ENCODE measurements around the gene POR. TPM values are rescaled to one million over a fixed set of nuclear protein-coding genes. Genes with fewer than 3 reads are reported as not detected.
A peak's percentile ranks its signal among the peaks of the same experiment; 100 is the strongest.

POR gene
- polyA plus RNA-seq, 1 of the 3 experiments (the other 2 are of a cell fraction) = 68.7 TPM

DNA sequence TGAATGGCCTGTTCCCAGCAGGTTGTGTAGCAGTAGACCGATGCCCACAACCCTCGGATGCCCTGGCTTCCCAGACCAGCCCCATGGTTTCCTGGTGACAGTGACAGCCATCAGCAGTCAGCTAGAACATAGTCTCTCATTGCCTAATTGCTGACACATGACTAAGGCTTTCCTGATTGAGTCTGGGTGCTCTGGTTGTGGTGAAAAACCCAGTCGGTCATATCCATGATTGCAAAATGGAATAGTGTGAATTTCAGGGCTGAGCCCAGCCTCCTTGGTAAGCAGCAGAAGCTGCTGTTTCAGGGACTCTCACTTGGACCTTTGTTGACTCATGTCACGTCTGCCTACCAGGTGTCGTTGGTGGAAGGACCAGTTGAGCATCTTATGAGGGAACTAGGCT, 36.6 kb downstream of the POR start:
- H3K4me2 ChIP-seq = no peak overlapping the region
- H3K9me3 ChIP-seq = no peaks in the 10 kb centered on the region
- H3F3A ChIP-seq (replicated peaks; ENCODE audit: insufficient read depth) = no peaks in the 10 kb centered on the region
- ChIA-PET POLR2A (interaction anchor here (0.8 kb wide), 1 partner anchor 36 kb away, joined by 3 read pairs; no protein-coding TSS in a partner anchor), CTCF (interaction anchor here (0.9 to 1.2 kb wide), 3 partner anchors 9 to 67 kb away, joined by 3 to 4 read pairs (median 3); no protein-coding TSS in a partner anchor)
- H3K4me1 ChIP-seq (ENCODE audit: control insufficient read depth in 1 of 2, insufficient read depth in 2 of 2, low read depth in 1 of 2, low read length in 1 of 2) = peaks cover 0 to 5% of the 10 kb centered on the region in 2 experiments; a peak in 2 of 4 replicates
- 0 out of 2 replicates have a peak, but pooled peaks have one; percentile 47 for TF ChIP-seq MXI1 (IDR thresholded peaks at IDR 0.05; ENCODE audit: low read depth, low read length)
- TF ChIP-seq FOXM1 (IDR thresholded peaks at IDR 0.05; ENCODE audit: low read depth) = no peak
- H3K9ac ChIP-seq = no peak overlapping the region
- 0 out of 2 replicates have a peak, but pooled peaks cover 6% of the 10 kb centered on the region for H3K79me2 ChIP-seq (ENCODE audit: insufficient read depth)
- H3K9me2 ChIP-seq = no peaks in the 10 kb centered on the region
- H4K20me1 ChIP-seq (ENCODE audit: insufficient read depth) = peaks cover 17% of the 10 kb centered on the region; the same call in 1 of the 2 replicates
- no peak overlapping the region for H3K27ac ChIP-seq (ENCODE audit: low read depth in 2 of 2, low read length in 1 of 2)
- no peak overlapping the region for H2AFZ ChIP-seq (ENCODE audit: low read depth)
- no peaks in the 10 kb centered on the region for H3K27me3 ChIP-seq (ENCODE audit: insufficient read depth)
- WGBS (ENCODE audit: low lambda C conversion rate) = 59% methylated on average over 3 of the region's 5 CpGs
- no peak overlapping the region for H3K4me3 ChIP-seq (ENCODE audit: low read depth in 2 of 2, low read length in 1 of 2)
- H3K36me3 ChIP-seq (replicated peaks in 1 of 2; ENCODE audit: control insufficient read depth in 1 of 2, insufficient read depth in 2 of 2, low read length in 1 of 2) = peaks cover 9 to 12% of the 10 kb centered on the region in 2 experiments
- peak; percentile 54 for DNase-seq

DNA sequence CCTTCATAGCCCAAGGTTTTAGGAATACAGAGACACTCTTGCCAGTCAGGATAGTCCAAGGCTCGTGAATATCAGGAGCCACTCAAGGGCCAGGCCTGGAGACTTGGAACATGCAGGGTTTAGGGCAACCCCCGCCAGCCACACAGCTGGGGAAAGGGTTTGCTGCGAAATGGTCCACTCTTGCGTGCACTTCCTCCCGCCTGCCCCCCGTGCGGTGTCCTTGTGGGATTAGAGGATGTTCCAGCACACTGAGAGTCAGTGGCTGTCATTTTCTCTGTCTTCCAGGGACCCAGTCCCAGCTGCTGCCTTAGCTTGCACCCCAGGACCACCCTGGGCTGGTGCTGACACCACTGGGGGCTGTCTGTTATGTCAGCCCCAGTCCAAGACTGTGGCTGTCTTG, 38.5 kb downstream of the POR start:
- CTCF ChIA-PET = interaction anchor here (0.6 to 2.1 kb wide), 4 partner anchors 13 to 163 kb away, joined by 3 to 6 read pairs (median 3); no protein-coding TSS in a partner anchor
- DNase-seq = no peak
- POLR2A ChIA-PET = no interaction called here
- peaks cover 13% of the 10 kb centered on the region; the same call in 1 of the 2 replicates for H4K20me1 ChIP-seq (ENCODE audit: insufficient read depth)
- no peaks in the 10 kb centered on the region for H3F3A ChIP-seq (replicated peaks; ENCODE audit: insufficient read depth)
- H3K9ac ChIP-seq = no peak overlapping the region
- no peaks in the 10 kb centered on the region for H3K9me2 ChIP-seq
- 0 out of 2 replicates have a peak, but pooled peaks cover 3% of the 10 kb centered on the region for H3K79me2 ChIP-seq (ENCODE audit: insufficient read depth)
- H3K36me3 ChIP-seq (replicated peaks in 1 of 2; ENCODE audit: control insufficient read depth in 1 of 2, insufficient read depth in 2 of 2, low read length in 1 of 2) = peaks cover 9 to 19% of the 10 kb centered on the region in 2 experiments
- no peak for TF ChIP-seq YY1 (IDR thresholded peaks at IDR 0.05; ENCODE audit: low read depth)
- TF ChIP-seq SIN3A (IDR thresholded peaks at IDR 0.05; ENCODE audit: borderline replicate concordance, low read depth, low read length) = no peak
- no peak for TF ChIP-seq FOXJ3 (CRISPR knock-in tag; IDR thresholded peaks at IDR 0.05)
- TF ChIP-seq, protein P1, sequence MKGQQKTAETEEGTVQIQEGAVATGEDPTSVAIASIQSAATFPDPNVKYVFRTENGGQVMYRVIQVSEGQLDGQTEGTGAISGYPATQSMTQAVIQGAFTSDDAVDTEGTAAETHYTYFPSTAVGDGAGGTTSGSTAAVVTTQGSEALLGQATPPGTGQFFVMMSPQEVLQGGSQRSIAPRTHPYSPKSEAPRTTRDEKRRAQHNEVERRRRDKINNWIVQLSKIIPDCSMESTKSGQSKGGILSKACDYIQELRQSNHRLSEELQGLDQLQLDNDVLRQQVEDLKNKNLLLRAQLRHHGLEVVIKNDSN (IDR thresholded peaks at IDR 0.05; ENCODE audit: borderline replicate concordance, low read depth) = no peak
- no peak for TF ChIP-seq POLR2AphosphoS5 (IDR thresholded peaks at IDR 0.05; ENCODE audit: low read depth, low read length)
- TF ChIP-seq NFIC (IDR thresholded peaks at IDR 0.05; ENCODE audit: borderline replicate concordance) = no peak
- TF ChIP-seq, protein P2, sequence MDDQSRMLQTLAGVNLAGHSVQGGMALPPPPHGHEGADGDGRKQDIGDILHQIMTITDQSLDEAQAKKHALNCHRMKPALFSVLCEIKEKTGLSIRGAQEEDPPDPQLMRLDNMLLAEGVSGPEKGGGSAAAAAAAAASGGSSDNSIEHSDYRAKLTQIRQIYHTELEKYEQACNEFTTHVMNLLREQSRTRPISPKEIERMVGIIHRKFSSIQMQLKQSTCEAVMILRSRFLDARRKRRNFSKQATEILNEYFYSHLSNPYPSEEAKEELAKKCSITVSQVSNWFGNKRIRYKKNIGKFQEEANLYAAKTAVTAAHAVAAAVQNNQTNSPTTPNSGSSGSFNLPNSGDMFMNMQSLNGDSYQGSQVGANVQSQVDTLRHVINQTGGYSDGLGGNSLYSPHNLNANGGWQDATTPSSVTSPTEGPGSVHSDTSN (IDR thresholded peaks at IDR 0.05) = no peak
- TF ChIP-seq MXI1 (IDR thresholded peaks at IDR 0.05; ENCODE audit: low read depth, low read length) = no peak
- TF ChIP-seq IRF3 (IDR thresholded peaks at IDR 0.05; ENCODE audit: low read depth, low read length) = no peak
- no peak for TF ChIP-seq USF2 (IDR thresholded peaks at IDR 0.05; ENCODE audit: borderline replicate concordance, low read depth, low read length)
- no peak for TF ChIP-seq REST (IDR thresholded peaks at IDR 0.05; ENCODE audit: low read depth, low read length)
- TF ChIP-seq ELF1 (IDR thresholded peaks at IDR 0.05) = no peak
- no peak for TF ChIP-seq TCF12 (IDR thresholded peaks at IDR 0.05)
- TF ChIP-seq CTCF (IDR thresholded peaks at IDR 0.05) = no peak
- no peak for TF ChIP-seq RXRA (IDR thresholded peaks at IDR 0.05; ENCODE audit: borderline replicate concordance, low read depth)
- TF ChIP-seq NRF1 (IDR thresholded peaks at IDR 0.05; ENCODE audit: low read depth, low read length) = no peak
- no peak for TF ChIP-seq FOSL2 (IDR thresholded peaks at IDR 0.05; ENCODE audit: borderline replicate concordance, low read depth)
- H3K27me3 ChIP-seq (ENCODE audit: insufficient read depth) = no peaks in the 10 kb centered on the region
- no peak overlapping the region for H3K4me3 ChIP-seq (ENCODE audit: low read depth in 2 of 2, low read length in 1 of 2)
- peaks cover 0 to 5% of the 10 kb centered on the region in 2 experiments; a peak in 2 of 4 replicates for H3K4me1 ChIP-seq (ENCODE audit: control insufficient read depth in 1 of 2, insufficient read depth in 2 of 2, low read depth in 1 of 2, low read length in 1 of 2)
- H3K27ac ChIP-seq (ENCODE audit: low read depth in 2 of 2, low read length in 1 of 2) = no peak overlapping the region
- H3K4me2 ChIP-seq = no peak overlapping the region
- H3K9me3 ChIP-seq = no peaks in the 10 kb centered on the region
- 91% methylated on average over 7 of the region's 7 CpGs for WGBS (ENCODE audit: low lambda C conversion rate)
- H2AFZ ChIP-seq (ENCODE audit: low read depth) = no peak overlapping the region
